ENCODE data around the gene HAND1. TPM values are rescaled to one million over a fixed set of nuclear protein-coding genes. Genes with fewer than 3 reads are reported as not detected.

HAND1 gene
- total RNA-seq, 2 experiments from 2014 or later, result not detected

DNA sequence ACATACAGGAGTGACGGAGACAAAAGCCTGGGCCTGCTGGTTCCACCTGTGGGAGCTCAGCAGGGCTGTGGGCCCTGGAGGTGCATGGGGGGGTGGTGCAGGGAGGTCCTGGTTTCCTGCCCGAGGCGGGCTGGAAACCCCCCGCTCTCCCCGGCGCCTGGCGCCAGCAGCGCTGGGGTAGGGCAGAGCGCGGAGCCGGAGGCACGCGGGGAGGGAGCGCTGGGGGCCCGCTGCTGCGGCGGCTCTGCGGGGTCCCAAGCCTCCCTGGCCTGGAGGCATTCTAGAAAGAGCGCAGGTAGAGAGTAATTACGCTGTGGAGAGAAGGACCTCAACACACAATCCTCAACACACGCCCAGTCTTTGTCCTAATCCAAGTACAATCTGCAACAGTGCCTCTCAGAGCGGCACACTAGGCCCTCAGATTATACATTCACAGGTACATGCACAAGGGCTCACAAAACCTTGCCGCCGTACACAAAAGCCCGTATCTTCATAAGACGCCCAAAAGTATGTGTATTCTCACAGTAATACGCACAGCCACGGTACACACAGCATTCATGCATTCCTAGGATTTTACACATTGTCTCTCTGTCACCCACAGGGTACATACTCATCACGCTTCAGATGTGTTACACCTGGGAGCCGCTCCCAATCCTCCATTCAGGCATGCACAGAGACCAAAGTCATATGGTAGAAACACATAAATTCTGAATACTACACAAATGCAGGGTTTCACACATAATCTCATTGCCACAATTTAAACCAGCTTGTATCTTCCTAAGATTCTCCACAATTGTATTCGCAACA is 2.1 kb upstream of the HAND1 start:
- ATAC-seq (ENCODE audit: low read depth), result no peak
- POLR2A ChIA-PET, result no interaction called here
- H3K4me1 Mint-ChIP-seq, result peaks cover 18% of the 10 kb centered on the region

DNA sequence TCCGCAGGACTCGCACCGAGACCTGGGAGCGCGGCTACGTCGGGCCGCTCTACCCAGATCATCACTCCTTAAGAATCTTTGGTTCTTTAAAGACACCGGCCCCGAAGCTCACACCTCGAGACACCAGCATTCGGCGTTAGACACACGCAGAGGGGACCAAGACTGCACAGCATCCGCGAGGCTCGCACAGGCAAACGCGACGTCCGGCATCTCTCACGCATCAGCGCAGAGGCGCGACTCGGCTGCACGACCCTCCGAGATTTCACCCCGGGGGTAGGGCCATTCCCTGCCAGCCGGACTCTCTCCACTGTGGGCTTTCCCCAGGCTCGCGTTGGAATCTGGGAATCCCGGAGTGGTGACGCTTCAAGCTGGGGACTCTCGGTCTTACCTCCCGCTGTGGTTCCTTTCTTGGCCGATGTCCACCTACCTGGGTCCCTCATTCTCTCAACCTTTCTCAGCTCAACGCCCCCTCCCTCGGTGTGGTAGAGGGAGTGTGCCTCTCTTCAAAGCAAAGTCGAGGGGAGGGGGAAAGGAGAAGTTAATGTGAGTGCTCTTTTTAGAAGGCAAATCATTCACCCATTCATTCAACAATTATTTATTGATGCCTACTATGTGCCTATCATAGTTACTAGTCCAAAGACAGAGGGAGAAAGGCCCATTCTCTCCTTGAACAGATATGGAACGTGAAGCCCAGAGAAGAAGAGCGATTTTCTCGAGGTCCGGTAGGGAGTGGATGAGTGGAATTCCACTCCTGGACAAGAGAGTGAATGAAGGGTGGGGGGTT is 1.3 kb upstream of the HAND1 start:
- Mint-ChIP-seq H3K36me3 (peaks cover 1% of the 10 kb centered on the region), H3K27me3 (peaks cover 91% of the 10 kb centered on the region), H3K4me1 (peaks cover 25% of the 10 kb centered on the region), H3K27ac (peak overlapping the region; percentile 76), H3K9me3 (no peaks in the 10 kb centered on the region), H3K4me3 (peak overlapping the region; percentile 49)
- no peak for ATAC-seq (ENCODE audit: low read depth)
- peak; percentile 42 for DNase-seq
- POLR2A ChIA-PET, result no interaction called here

More for the DNA sequence above, 2.1 kb upstream of the HAND1 start:
- Mint-ChIP-seq H3K9me3 (no peaks in the 10 kb centered on the region), H3K27ac (no peak overlapping the region), H3K36me3 (peaks cover 1% of the 10 kb centered on the region), H3K27me3 (peaks cover 91% of the 10 kb centered on the region), H3K4me3 (no peak overlapping the region)
- no peak for DNase-seq

DNA sequence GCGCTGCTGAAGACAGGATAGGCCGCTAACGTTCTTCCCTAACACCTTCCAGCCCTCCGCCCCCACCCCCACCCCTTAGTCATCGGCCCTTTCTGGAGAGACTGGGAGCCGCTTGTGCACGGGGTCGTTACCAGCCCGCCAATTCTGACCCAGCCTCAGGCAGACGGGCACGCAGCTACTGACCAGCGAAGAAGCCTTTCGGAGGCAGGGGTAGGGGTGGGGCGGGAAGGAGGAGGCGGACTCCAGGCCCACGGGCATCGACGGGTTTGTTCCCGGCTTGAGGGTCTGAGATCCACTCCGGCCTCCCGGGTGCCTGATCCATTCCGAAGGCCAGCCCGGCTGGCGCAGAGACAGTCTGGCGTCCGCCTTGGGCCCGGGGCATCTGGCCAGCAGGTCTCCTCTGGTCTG is 729 bp upstream of the HAND1 start:
- peaks cover 1% of the 10 kb centered on the region for H3K36me3 Mint-ChIP-seq
- H3K27me3 Mint-ChIP-seq, result peaks cover 91% of the 10 kb centered on the region
- H3K4me3 Mint-ChIP-seq, result no peak overlapping the region
- no peak for ATAC-seq (ENCODE audit: low read depth)
- no peak overlapping the region for H3K27ac Mint-ChIP-seq
- H3K4me1 Mint-ChIP-seq, result peaks cover 30% of the 10 kb centered on the region
- H3K9me3 Mint-ChIP-seq, result no peaks in the 10 kb centered on the region
- no peak for DNase-seq
- POLR2A ChIA-PET, result no interaction called here

- DNase-seq (peak; percentile 50), ATAC-seq (ENCODE audit: low read depth) (no peak)
- H3K4me3 Mint-ChIP-seq, result peak overlapping the region; percentile 3
- peaks cover 1% of the 10 kb centered on the region for H3K36me3 Mint-ChIP-seq
- H3K27me3 Mint-ChIP-seq, result peaks cover 91% of the 10 kb centered on the region
- POLR2A ChIA-PET, result no interaction called here
- H3K27ac Mint-ChIP-seq, result no peak overlapping the region
- no peaks in the 10 kb centered on the region for H3K9me3 Mint-ChIP-seq
- H3K4me1 Mint-ChIP-seq, result peaks cover 28% of the 10 kb centered on the region
Observed at GRCh38 chr5:154477382-154478223, 424 bp downstream of the HAND1 start.

DNA sequence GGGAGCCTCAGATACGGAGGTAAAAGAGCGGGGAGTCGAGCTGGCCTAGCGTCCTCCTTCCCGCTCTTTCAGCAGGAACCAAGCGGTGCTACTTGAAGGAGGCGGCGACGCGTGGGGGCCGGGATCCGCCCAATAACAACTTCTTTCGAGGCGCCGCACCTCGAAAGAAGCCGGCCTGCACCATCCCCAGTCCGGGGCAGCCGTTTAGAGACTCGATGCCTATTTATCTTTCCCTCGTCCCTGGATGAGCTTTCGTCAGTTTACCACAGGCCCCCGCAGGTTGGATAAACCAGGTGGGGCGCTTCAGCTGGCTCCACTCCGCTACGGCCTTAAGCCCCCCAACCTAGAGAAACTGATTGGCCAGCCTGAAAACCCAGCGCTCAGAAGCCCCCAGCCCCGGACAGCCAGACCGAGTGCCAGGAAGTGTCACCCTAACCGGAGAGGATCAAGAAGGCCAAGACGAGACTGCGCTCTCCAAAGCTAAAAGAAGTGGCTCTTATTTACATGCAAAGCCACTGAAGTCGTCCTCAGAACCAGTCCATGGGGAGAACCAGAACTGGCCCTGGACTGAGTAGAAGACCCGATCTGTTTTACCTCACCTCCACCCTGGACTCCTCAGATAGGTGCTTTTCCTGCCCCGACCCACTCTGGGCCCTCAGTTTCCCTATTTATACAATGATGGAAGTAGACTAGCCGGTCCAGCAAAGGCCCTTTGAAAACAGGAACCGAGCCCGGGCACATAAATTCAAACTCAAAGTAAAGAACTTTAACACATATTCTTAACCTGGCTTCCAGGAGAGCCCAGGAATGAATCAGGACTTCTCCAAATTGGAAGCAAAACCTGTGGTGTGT is 1.4 kb downstream of the HAND1 start:
- Mint-ChIP-seq H3K27me3 (peaks cover 91% of the 10 kb centered on the region), H3K36me3 (peaks cover 1% of the 10 kb centered on the region), H3K27ac (peak overlapping the region; percentile 35), H3K4me3 (peak overlapping the region; percentile 31), H3K4me1 (peaks cover 28% of the 10 kb centered on the region), H3K9me3 (no peaks in the 10 kb centered on the region)
- ATAC-seq (ENCODE audit: low read depth) (no peak), DNase-seq (no peak)
- POLR2A ChIA-PET, result no interaction called here

DNA sequence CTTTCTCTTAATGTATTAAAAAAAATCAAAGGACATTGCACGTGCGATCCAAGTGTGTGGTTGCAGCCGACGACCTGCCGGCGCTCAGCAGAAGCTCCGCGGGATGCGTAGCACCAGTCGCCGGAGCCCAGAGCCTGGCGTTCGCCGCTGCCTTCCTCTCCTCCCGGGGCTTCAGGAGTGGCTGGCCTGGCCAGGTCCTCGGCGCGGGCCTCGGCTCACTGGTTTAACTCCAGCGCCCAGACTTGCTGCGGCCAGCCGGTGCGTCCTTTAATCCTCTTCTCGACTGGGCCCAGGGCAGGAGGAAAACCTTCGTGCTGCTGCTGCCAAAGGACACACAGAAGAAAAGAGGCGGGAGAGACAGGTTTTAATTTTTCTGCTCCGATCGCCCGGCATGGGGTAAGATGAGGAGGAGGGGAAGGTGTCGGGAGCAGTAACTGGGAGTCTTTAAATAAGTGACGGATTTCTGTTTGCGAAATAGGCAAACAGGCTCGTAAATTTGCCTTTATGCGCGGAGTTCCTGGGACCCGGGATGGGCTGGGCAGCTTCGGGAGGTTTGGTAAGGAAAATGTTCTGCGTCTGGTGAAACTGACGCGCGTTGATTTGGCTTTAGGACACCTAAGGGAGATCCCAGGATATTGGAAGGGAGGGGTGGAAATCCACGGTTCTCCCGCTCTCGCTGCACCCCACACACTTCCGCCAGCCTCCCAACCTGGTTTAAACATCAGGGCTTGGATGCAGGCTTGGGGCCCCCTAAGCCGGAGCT is 2.3 kb downstream of the HAND1 start:
- Mint-ChIP-seq H3K27me3 (peaks cover 91% of the 10 kb centered on the region), H3K36me3 (peaks cover 1% of the 10 kb centered on the region), H3K27ac (no peak overlapping the region), H3K4me1 (peaks cover 34% of the 10 kb centered on the region), H3K9me3 (no peaks in the 10 kb centered on the region), H3K4me3 (peak overlapping the region; percentile 39)
- no peak for ATAC-seq (ENCODE audit: low read depth)
- DNase-seq, result peak; percentile 46
- POLR2A ChIA-PET, result no interaction called here

DNA sequence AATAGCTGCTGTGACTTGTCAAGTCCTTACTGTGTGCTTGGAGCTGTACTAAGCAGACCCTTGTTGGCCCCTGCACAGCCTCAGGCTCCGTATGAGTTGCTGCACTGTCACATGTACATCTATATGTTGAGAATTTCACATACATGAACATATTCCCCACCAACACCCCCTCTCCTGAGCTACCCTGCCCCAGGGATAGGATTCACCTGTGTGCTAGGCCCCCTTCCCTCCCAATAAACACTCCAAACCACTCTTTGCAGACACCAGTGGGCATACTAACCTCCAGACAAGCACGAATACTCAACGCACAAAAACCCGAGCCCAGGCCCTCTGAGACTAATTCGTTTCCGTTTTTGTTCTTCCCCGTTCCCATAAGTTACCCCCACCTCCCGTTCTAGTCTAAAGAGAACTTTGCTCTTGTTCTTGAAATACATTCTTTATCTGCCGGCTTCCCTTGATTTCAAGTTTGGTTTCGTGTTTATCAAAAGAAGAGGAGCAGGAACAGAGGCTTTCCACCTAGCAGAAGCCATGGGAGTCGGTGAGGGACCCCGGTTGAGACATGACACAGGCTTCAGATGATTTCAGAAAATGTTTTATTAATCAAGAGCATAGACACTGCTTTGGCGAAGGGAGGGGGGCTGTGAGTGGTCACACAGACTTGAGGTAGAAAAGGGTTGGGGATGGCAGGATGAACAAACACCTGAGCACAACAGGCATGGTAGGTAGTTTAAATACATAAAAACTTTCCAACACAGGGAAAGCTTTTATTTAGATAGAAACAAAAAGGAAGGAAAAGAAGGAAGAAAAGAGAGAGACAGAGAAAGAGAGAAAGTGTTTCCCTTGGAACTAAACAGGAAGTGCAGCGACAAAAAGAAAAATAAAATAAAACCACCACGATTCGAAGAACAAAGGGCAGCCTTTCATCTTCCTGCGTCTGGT is 3.4 kb downstream of the HAND1 start:
- Mint-ChIP-seq H3K4me1 (peaks cover 31% of the 10 kb centered on the region), H3K27ac (peak overlapping the region; percentile 1), H3K36me3 (peaks cover 1% of the 10 kb centered on the region), H3K27me3 (peaks cover 92% of the 10 kb centered on the region), H3K9me3 (no peaks in the 10 kb centered on the region), H3K4me3 (peak overlapping the region; percentile 23)
- DNase-seq, result no peak
- no peak for ATAC-seq (ENCODE audit: low read depth)
- POLR2A ChIA-PET, result no interaction called here

DNA sequence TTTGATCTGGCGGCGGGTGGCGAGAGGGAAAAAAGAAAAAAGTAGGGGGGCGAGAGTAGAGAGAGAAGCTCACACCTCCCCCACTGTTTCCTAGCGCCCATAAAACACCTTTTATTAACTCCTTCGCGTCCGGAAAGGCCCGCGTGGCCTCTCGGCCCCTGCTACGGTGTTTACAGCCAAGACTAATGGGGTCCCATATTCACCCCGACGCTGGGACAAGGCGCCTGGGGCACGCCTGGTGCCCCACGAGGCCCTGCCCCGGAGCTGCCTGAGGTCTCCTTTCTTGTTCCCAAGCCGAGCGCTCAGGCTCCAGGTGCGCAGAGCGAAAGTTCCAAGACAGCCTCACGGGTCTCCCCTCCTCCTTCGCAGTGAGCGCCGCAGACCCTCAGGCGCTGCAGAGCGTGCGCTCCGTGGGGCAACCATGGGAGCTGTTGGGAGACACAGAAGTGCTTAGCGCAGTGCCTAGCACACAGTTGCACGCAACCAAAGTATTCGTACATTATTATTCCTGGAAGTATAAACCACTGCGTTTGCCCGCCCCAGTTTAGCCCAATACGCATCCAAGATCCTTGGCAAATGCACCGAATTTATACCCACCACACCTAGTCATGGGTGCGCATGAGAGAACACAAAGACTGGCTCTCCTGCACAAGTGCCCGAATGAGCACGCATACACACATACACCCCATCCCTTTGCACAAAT is 4.3 kb downstream of the HAND1 start:
- ATAC-seq (ENCODE audit: low read depth) (no peak), DNase-seq (no peak)
- no peaks in the 10 kb centered on the region for H3K9me3 Mint-ChIP-seq
- H3K27me3 Mint-ChIP-seq, result peaks cover 89% of the 10 kb centered on the region
- no peak overlapping the region for H3K4me3 Mint-ChIP-seq
- H3K36me3 Mint-ChIP-seq, result no peaks in the 10 kb centered on the region
- peaks cover 28% of the 10 kb centered on the region for H3K4me1 Mint-ChIP-seq
- POLR2A ChIA-PET, result no interaction called here
- H3K27ac Mint-ChIP-seq, result no peak overlapping the region

GRCh38 chr5:154472871-154473580 is 5.0 kb downstream of the HAND1 start:
- Mint-ChIP-seq H3K4me3 (peak overlapping the region; percentile 41), H3K36me3 (no peaks in the 10 kb centered on the region), H3K27me3 (peaks cover 89% of the 10 kb centered on the region), H3K27ac (peak overlapping the region; percentile 21), H3K4me1 (peaks cover 30% of the 10 kb centered on the region), H3K9me3 (no peaks in the 10 kb centered on the region)
- POLR2A ChIA-PET, result no interaction called here
- ATAC-seq (ENCODE audit: low read depth), result no peak
- DNase-seq, result no peak

- Mint-ChIP-seq H3K9me3 (no peaks in the 10 kb centered on the region), H3K27me3 (peaks cover 74% of the 10 kb centered on the region), H3K4me3 (no peak overlapping the region), H3K36me3 (no peaks in the 10 kb centered on the region), H3K27ac (no peak overlapping the region), H3K4me1 (peaks cover 30% of the 10 kb centered on the region)
- DNase-seq (no peak), ATAC-seq (ENCODE audit: low read depth) (no peak)
- POLR2A ChIA-PET, result no interaction called here
Observed at GRCh38 chr5:154470947-154471870, 6.8 kb downstream of the HAND1 start.

Data from activated naive CD8-positive, alpha-beta T cell treated with anti-CD3 and anti-CD28 coated beads, Interleukin-2, amount 10 ng/mL, durations not matched to agents 7 days and 5 days (primary cell).